ENCODE results near the gene FLACC1.

FLACC1 gene

GRCh38 chr2:201275990-201276389 lies 81.2 kb downstream of the FLACC1 start:
- Histone ChIP-seq H3K36me3 (ENCODE audit: control insufficient read depth, insufficient read depth, low read length) (no peaks in the 10 kb centered on the region), H3K4me1 (ENCODE audit: control insufficient read depth, insufficient read depth, low read length) (no peaks in the 10 kb centered on the region), H3K4me3 (ENCODE audit: low read depth, low read length) (no peak overlapping the region), H3K9me3 (ENCODE audit: control insufficient read depth, insufficient read depth, low read length) (no peaks in the 10 kb centered on the region), H3K9ac (ENCODE audit: low read depth, low read length) (no peak overlapping the region), H3K27ac (ENCODE audit: low read depth, low read length) (no peak overlapping the region), H3K27me3 (ENCODE audit: control insufficient read depth, insufficient read depth, low read length) (no peaks in the 10 kb centered on the region)

DNA sequence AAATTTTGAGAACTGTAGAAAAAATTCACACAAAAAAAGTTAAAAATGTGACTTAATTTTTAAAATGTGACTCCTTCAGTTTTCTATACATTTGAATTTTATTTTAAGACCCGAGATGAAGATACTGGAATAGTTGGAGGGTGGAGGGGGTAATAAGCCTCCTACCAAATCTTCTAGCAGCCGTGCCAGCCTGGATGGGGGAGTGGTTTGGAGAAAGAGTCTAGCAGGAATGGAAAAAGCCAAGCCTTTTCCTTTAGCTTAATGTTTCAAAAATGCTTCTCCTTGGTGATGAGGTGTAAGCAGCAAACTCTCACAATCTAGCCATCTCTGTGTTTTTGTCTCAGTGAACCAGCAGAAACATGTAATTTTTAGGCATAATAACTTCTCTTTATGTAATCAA lies 82.1 kb downstream of the FLACC1 start:
- Histone ChIP-seq H3K27me3 (ENCODE audit: control insufficient read depth, insufficient read depth, low read length) (no peaks in the 10 kb centered on the region), H3K9me3 (ENCODE audit: control insufficient read depth, insufficient read depth, low read length) (no peaks in the 10 kb centered on the region), H3K27ac (ENCODE audit: low read depth, low read length) (no peak overlapping the region), H3K4me1 (ENCODE audit: control insufficient read depth, insufficient read depth, low read length) (no peaks in the 10 kb centered on the region), H3K9ac (ENCODE audit: low read depth, low read length) (no peak overlapping the region), H3K36me3 (ENCODE audit: control insufficient read depth, insufficient read depth, low read length) (no peaks in the 10 kb centered on the region), H3K4me3 (ENCODE audit: low read depth, low read length) (no peak overlapping the region)

GRCh38 chr2:201273330-201273983 lies 83.7 kb downstream of the FLACC1 start:
- Histone ChIP-seq H3K36me3 (ENCODE audit: control insufficient read depth, insufficient read depth, low read length) (no peaks in the 10 kb centered on the region), H3K4me1 (ENCODE audit: control insufficient read depth, insufficient read depth, low read length) (no peaks in the 10 kb centered on the region), H3K4me3 (ENCODE audit: low read depth, low read length) (no peak overlapping the region), H3K27ac (ENCODE audit: low read depth, low read length) (no peak overlapping the region), H3K9me3 (ENCODE audit: control insufficient read depth, insufficient read depth, low read length) (no peaks in the 10 kb centered on the region), H3K27me3 (ENCODE audit: control insufficient read depth, insufficient read depth, low read length) (no peaks in the 10 kb centered on the region), H3K9ac (ENCODE audit: low read depth, low read length) (no peak overlapping the region)

- Histone ChIP-seq H3K27ac (ENCODE audit: low read depth, low read length) (no peak overlapping the region), H3K36me3 (ENCODE audit: control insufficient read depth, insufficient read depth, low read length) (no peaks in the 10 kb centered on the region), H3K9me3 (ENCODE audit: control insufficient read depth, insufficient read depth, low read length) (no peaks in the 10 kb centered on the region), H3K4me1 (ENCODE audit: control insufficient read depth, insufficient read depth, low read length) (no peaks in the 10 kb centered on the region), H3K9ac (ENCODE audit: low read depth, low read length) (no peak overlapping the region), H3K27me3 (ENCODE audit: control insufficient read depth, insufficient read depth, low read length) (no peaks in the 10 kb centered on the region), H3K4me3 (ENCODE audit: low read depth, low read length) (no peak overlapping the region)
Measured at GRCh38 chr2:201271917-201272316, 85.2 kb downstream of the FLACC1 start.

- H3K27ac ChIP-seq (ENCODE audit: low read depth, low read length) = no peak overlapping the region
- no peaks in the 10 kb centered on the region for H3K4me1 ChIP-seq (ENCODE audit: control insufficient read depth, insufficient read depth, low read length)
- no peaks in the 10 kb centered on the region for H3K36me3 ChIP-seq (ENCODE audit: control insufficient read depth, insufficient read depth, low read length)
- H3K9ac ChIP-seq (ENCODE audit: low read depth, low read length) = no peak overlapping the region
- no peaks in the 10 kb centered on the region for H3K9me3 ChIP-seq (ENCODE audit: control insufficient read depth, insufficient read depth, low read length)
- H3K4me3 ChIP-seq (ENCODE audit: low read depth, low read length) = no peak overlapping the region
- H3K27me3 ChIP-seq (ENCODE audit: control insufficient read depth, insufficient read depth, low read length) = no peaks in the 10 kb centered on the region
Measured at GRCh38 chr2:201270293-201271001, 86.7 kb downstream of the FLACC1 start.

DNA sequence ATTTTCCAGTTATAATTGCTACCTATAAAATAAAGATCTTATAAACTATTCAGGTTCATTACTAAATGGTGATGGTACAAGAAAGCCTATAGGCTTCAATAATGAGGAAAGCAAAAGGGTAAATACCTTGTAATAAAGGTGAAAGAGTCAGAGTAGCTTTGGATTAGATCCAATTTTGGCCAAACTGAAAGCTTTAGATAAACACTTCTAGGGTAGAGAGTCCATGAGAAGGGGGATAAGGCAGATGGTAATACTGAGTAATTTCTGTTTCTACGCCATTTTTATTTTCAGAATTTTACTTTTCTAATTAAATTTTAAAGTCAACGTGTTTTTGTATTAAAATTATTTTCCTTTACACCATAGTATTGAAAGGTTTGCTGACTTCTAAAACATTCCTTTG lies 87.4 kb downstream of the FLACC1 start:
- Histone ChIP-seq H3K9ac (ENCODE audit: low read depth, low read length) (no peak overlapping the region), H3K4me1 (ENCODE audit: control insufficient read depth, insufficient read depth, low read length) (no peaks in the 10 kb centered on the region), H3K9me3 (ENCODE audit: control insufficient read depth, insufficient read depth, low read length) (no peaks in the 10 kb centered on the region), H3K36me3 (ENCODE audit: control insufficient read depth, insufficient read depth, low read length) (no peaks in the 10 kb centered on the region), H3K4me3 (ENCODE audit: low read depth, low read length) (no peak overlapping the region), H3K27me3 (ENCODE audit: control insufficient read depth, insufficient read depth, low read length) (no peaks in the 10 kb centered on the region), H3K27ac (ENCODE audit: low read depth, low read length) (no peak overlapping the region)

- Histone ChIP-seq H3K27ac (ENCODE audit: low read depth, low read length) (no peak overlapping the region), H3K36me3 (ENCODE audit: control insufficient read depth, insufficient read depth, low read length) (no peaks in the 10 kb centered on the region), H3K9ac (ENCODE audit: low read depth, low read length) (no peak overlapping the region), H3K4me3 (ENCODE audit: low read depth, low read length) (no peak overlapping the region), H3K4me1 (ENCODE audit: control insufficient read depth, insufficient read depth, low read length) (no peaks in the 10 kb centered on the region), H3K9me3 (ENCODE audit: control insufficient read depth, insufficient read depth, low read length) (no peaks in the 10 kb centered on the region), H3K27me3 (ENCODE audit: control insufficient read depth, insufficient read depth, low read length) (no peaks in the 10 kb centered on the region)
Measured at GRCh38 chr2:201267278-201268030, 89.7 kb downstream of the FLACC1 start.

DNA sequence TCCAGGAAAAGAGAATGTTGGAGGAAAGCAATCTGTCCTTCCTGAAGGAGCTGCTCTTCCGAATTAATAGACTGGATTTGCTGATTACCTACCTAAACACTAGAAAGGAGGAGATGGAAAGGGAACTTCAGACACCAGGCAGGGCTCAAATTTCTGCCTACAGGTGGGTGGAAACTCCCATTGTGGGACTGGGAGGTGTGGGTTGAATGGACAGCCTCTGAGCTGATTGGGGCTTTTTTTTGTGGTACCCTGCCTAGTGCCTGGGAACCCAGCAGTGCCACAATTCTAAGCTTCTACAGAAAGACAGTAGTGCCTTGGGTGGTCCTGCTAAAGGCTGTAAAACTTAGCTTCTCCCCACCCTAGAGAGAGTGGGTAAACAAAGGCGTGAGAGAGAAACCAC lies 90.5 kb downstream of the FLACC1 start:
- Histone ChIP-seq H3K27ac (ENCODE audit: low read depth, low read length) (no peak overlapping the region), H3K4me1 (ENCODE audit: control insufficient read depth, insufficient read depth, low read length) (no peaks in the 10 kb centered on the region), H3K27me3 (ENCODE audit: control insufficient read depth, insufficient read depth, low read length) (no peaks in the 10 kb centered on the region), H3K9ac (ENCODE audit: low read depth, low read length) (no peak overlapping the region), H3K36me3 (ENCODE audit: control insufficient read depth, insufficient read depth, low read length) (no peaks in the 10 kb centered on the region), H3K9me3 (ENCODE audit: control insufficient read depth, insufficient read depth, low read length) (no peaks in the 10 kb centered on the region), H3K4me3 (ENCODE audit: low read depth, low read length) (no peak overlapping the region)

DNA sequence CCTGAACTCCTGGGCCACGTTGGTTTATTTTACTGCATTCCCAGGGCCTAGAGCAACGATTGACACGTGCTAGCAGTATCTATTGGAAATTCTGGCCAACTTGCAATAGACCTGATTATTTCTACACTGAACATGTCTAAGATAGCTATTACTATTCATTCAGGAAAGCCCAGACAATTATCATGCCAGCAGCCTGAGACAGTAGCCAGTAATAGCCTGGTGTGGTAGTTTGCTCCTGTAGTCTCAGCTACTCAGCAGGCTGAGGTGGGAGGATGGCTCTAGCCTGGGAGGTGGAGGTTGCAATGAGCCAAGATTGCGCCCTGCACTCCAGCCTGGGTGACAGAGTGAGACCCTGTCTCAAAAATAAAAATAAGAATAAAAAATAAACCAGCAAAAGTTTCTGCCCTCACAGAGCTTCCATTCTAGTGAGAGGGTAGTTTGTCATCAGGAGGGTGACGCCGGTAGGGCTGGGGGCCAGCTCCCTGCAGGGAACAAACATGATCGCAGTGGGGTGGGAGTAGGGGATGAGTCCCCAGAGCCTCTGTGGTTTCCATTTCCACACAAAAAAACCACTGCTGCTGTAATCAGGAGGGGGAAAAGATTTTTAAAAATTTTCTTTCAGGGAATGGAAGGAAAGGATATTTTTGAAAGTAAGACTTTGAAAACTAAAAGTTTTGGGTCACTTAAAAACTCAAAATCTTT lies 92.5 kb downstream of the FLACC1 start:
- Histone ChIP-seq H3K9ac (ENCODE audit: low read depth, low read length) (no peak overlapping the region), H3K4me3 (ENCODE audit: low read depth, low read length) (no peak overlapping the region), H3K27ac (ENCODE audit: low read depth, low read length) (no peak overlapping the region), H3K27me3 (ENCODE audit: control insufficient read depth, insufficient read depth, low read length) (no peaks in the 10 kb centered on the region), H3K9me3 (ENCODE audit: control insufficient read depth, insufficient read depth, low read length) (no peaks in the 10 kb centered on the region), H3K36me3 (ENCODE audit: control insufficient read depth, insufficient read depth, low read length) (no peaks in the 10 kb centered on the region), H3K4me1 (ENCODE audit: control insufficient read depth, insufficient read depth, low read length) (no peaks in the 10 kb centered on the region)

DNA sequence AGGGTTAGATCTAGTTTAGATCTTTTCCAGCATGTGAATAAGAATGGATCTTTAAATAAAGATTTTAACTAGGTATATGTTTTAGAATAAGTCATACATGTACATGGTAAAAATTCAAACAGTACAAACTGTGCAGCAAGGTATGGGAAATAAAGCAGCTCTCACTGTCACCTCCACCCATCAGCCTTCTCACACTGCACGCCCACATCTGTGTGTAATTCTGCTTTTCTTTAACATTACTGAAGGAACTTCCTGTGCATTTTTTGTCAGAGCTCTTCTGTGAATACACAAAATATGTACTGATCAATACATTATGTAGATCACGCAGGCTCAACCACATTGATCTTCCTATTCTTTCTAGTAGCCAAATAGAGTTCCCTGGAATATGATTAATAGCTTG lies 93.4 kb downstream of the FLACC1 start:
- H3K4me1 ChIP-seq (ENCODE audit: control insufficient read depth, insufficient read depth, low read length) = peaks cover 2% of the 10 kb centered on the region
- no peak overlapping the region for H3K9ac ChIP-seq (ENCODE audit: low read depth, low read length)
- H3K4me3 ChIP-seq (ENCODE audit: low read depth, low read length) = no peak overlapping the region
- H3K27ac ChIP-seq (ENCODE audit: low read depth, low read length) = no peak overlapping the region
- no peaks in the 10 kb centered on the region for H3K27me3 ChIP-seq (ENCODE audit: control insufficient read depth, insufficient read depth, low read length)
- no peaks in the 10 kb centered on the region for H3K36me3 ChIP-seq (ENCODE audit: control insufficient read depth, insufficient read depth, low read length)
- no peaks in the 10 kb centered on the region for H3K9me3 ChIP-seq (ENCODE audit: control insufficient read depth, insufficient read depth, low read length)

- Histone ChIP-seq H3K27me3 (ENCODE audit: control insufficient read depth, insufficient read depth, low read length) (no peaks in the 10 kb centered on the region), H3K36me3 (ENCODE audit: control insufficient read depth, insufficient read depth, low read length) (no peaks in the 10 kb centered on the region), H3K9me3 (ENCODE audit: control insufficient read depth, insufficient read depth, low read length) (no peaks in the 10 kb centered on the region), H3K27ac (ENCODE audit: low read depth, low read length) (no peak overlapping the region), H3K9ac (ENCODE audit: low read depth, low read length) (no peak overlapping the region), H3K4me3 (ENCODE audit: low read depth, low read length) (no peak overlapping the region), H3K4me1 (ENCODE audit: control insufficient read depth, insufficient read depth, low read length) (peaks cover 13% of the 10 kb centered on the region)
Measured at GRCh38 chr2:201262718-201263117, 94.4 kb downstream of the FLACC1 start.
